ENCODE results near the gene CCDC85B. TPM values are rescaled to one million over a fixed set of nuclear protein-coding genes. Genes with fewer than 3 reads are reported as not detected.

Gene CCDC85B
- total and polyA plus RNA-seq, 2 of the 8 experiments (the other 6 are each of a cell fraction or from before 2014, with no cell fraction given): 19.8 to 30.8 TPM

DNA sequence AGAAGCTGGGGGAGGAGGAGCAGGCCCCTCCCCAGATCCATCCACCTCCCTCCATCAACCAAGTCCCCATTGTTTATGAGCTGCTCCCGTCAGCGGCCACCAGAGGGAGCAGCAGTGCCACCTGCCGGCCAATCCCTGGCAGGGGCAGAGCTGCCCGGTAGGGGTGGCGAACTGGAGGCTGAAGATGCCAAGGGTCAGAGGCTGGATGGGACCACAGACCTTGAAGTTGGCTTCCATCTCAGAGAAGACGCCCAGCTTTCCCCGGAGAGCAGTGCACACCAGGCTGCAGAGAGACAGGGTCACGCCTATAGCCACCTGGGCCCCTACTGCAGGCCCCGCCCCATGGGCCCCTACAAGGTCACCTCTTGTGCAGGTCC, 5.8 kb upstream of the CCDC85B start:
- H3K9me3 ChIP-seq (ENCODE audit: insufficient read depth in 2 of 2, low read depth in 1 of 2, low read length in 1 of 2): no peaks in the 10 kb centered on the region
- no peak overlapping the region for H4K5ac ChIP-seq (ENCODE audit: insufficient read length, low read depth, low read length)
- peaks cover 12% of the 10 kb centered on the region for H3K23me2 ChIP-seq (ENCODE audit: low read depth, low read length)
- H2BK120ac ChIP-seq (replicated peaks; ENCODE audit: low read depth, low read length): no peak overlapping the region
- no peak overlapping the region for H2BK5ac ChIP-seq (ENCODE audit: low read depth, low read length)
- no peak overlapping the region for H2BK15ac ChIP-seq (ENCODE audit: low read length)
- H3K79me1 ChIP-seq (ENCODE audit: low read depth, low read length): no peaks in the 10 kb centered on the region
- no peak overlapping the region for H2BK12ac ChIP-seq (ENCODE audit: low read depth, low read length)
- peaks cover 8 to 22% (median 18%) of the 10 kb centered on the region in 4 experiments; a peak in 7 of 8 replicates for H3K36me3 ChIP-seq (ENCODE audit: control insufficient read depth in 2 of 4, insufficient read depth in 4 of 4, low read length in 3 of 4)
- no peak overlapping the region for H2AFZ ChIP-seq (ENCODE audit: low read length)
- H3K4me3 ChIP-seq (ENCODE audit: extremely low read depth in 1 of 4, insufficient read depth in 2 of 4, low read depth in 3 of 4, low read length in 4 of 4): no peak overlapping the region
- H4K20me1 ChIP-seq (replicated peaks in 1 of 2; ENCODE audit: control insufficient read depth in 1 of 2, insufficient read depth in 2 of 2, low read length in 2 of 2): peaks cover 6 to 7% of the 10 kb centered on the region in 2 experiments
- H2BK20ac ChIP-seq (ENCODE audit: low read length): no peak overlapping the region
- WGBS, 2 experiments (ENCODE audit: extremely low coverage in 1 of 2, insufficient coverage in 1 of 2, insufficient read length in 1 of 2, insufficient replicate concordance in 2 of 2, low coverage in 1 of 2, low lambda C conversion rate in 2 of 2, missing lambda C conversion rate in 1 of 2): 37% methylated on average over 9 of the region's 9 CpGs; no CpG with 5 or more reads in 1 of the 2 experiments
- H4K91ac ChIP-seq (replicated peaks; ENCODE audit: insufficient read length, low read length): no peak overlapping the region
- no peak overlapping the region for H4K8ac ChIP-seq (ENCODE audit: extremely low read depth, insufficient read depth, low read length)
- H3K14ac ChIP-seq (ENCODE audit: insufficient read length): no peak overlapping the region
- peaks cover 0 to 4% of the 10 kb centered on the region in 2 experiments; a peak in 1 of 4 replicates for H3K79me2 ChIP-seq (ENCODE audit: control insufficient read depth in 1 of 2, insufficient read depth in 2 of 2, low read length in 2 of 2)
- no peak overlapping the region for H3K56ac ChIP-seq (replicated peaks; ENCODE audit: insufficient read length, low read depth, low read length)
- H3K4me1 ChIP-seq (replicated peaks in 1 of 4; ENCODE audit: control insufficient read depth in 3 of 4, insufficient read depth in 4 of 4, low read length in 3 of 4): peaks cover 0 to 12% (median 7%) of the 10 kb centered on the region in 4 experiments; a peak in 5 of 7 replicates
- no peak overlapping the region for H3K9ac ChIP-seq (replicated peaks in 1 of 4; ENCODE audit: extremely low read depth in 1 of 4, low read depth in 3 of 4, low read length in 3 of 4)
- H2AK5ac ChIP-seq (ENCODE audit: low read depth, low read length): no peak overlapping the region
- DNase-seq (ENCODE audit: low read depth in 1 of 2, low spot score in 2 of 2): peak in 1 of 2 experiments; percentile 90
- CTCF ChIA-PET (ENCODE audit: partially characterized antibody): interaction anchor here (0.6 to 19.6 kb wide), 63 partner anchors 7 to 1557 kb away, joined by 3 to 283 read pairs (median 4); partner anchors contain the start of genes BANF1, CATSPER1, CCDC85B and CFL1
- H3K27ac ChIP-seq (ENCODE audit: low read depth, low read length): no peak overlapping the region
- FAIRE-seq: peak; percentile 58
- H3K4me2 ChIP-seq (ENCODE audit: insufficient read depth in 1 of 2, low read depth in 2 of 2, low read length in 2 of 2): no peak overlapping the region
- H3K27me3 ChIP-seq (replicated peaks in 1 of 4; ENCODE audit: control insufficient read depth in 3 of 4, extremely low read depth in 1 of 4, insufficient read depth in 3 of 4, low read length in 3 of 4): peaks cover 0 to 4% (median 3%) of the 10 kb centered on the region in 4 experiments; a peak in 6 of 7 replicates
- H3K23ac ChIP-seq (ENCODE audit: insufficient read length): no peak overlapping the region
- H3K18ac ChIP-seq (ENCODE audit: extremely low read depth, low read length): no peak overlapping the region
- no peak overlapping the region for H3K4ac ChIP-seq (replicated peaks; ENCODE audit: insufficient read length, low read depth, low read length)
- POLR2A ChIA-PET (ENCODE audit: partially characterized antibody): interaction anchor here (0.6 to 39.7 kb wide), 3 partner anchors 25 to 167 kb away, joined by 3 to 1071 read pairs (median 4); partner anchors contain the start of genes CFL1, EFEMP2 and MUS81
- TF ChIP-seq CREB1 (IDR thresholded peaks at IDR 0.05) (peak; percentile 69), MAX (IDR thresholded peaks at IDR 0.05) (no peak), RXRA (IDR thresholded peaks at IDR 0.05; ENCODE audit: insufficient read depth, low read depth, low read length) (no peak), PHF8 (conservative IDR thresholded peaks at IDR 0.05; ENCODE audit: low read depth, low read length) (no peak), NRF1 (IDR thresholded peaks at IDR 0.05; ENCODE audit: low read depth, low read length) (no peak), ASH2L (IDR thresholded peaks at IDR 0.05; ENCODE audit: low read length) (no peak), JUND (IDR thresholded peaks at IDR 0.05; ENCODE audit: low read length) (no peak), CBX8 (IDR thresholded peaks at IDR 0.05; ENCODE audit: borderline replicate concordance, low read depth, low read length) (no peak), TCF12 (IDR thresholded peaks at IDR 0.05; ENCODE audit: low read depth, low read length) (no peak), CBX5 (IDR thresholded peaks at IDR 0.05; ENCODE audit: low read depth, low read length) (no peak), SIX5 (IDR thresholded peaks at IDR 0.05; ENCODE audit: low read depth, low read length) (no peak)
- TF ChIP-seq, protein P1, sequence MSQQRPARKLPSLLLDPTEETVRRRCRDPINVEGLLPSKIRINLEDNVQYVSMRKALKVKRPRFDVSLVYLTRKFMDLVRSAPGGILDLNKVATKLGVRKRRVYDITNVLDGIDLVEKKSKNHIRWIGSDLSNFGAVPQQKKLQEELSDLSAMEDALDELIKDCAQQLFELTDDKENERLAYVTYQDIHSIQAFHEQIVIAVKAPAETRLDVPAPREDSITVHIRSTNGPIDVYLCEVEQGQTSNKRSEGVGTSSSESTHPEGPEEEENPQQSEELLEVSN (IDR thresholded peaks at IDR 0.05): no peak
- TF ChIP-seq, protein P2, sequence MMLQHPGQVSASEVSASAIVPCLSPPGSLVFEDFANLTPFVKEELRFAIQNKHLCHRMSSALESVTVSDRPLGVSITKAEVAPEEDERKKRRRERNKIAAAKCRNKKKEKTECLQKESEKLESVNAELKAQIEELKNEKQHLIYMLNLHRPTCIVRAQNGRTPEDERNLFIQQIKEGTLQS (IDR thresholded peaks at IDR 0.05; ENCODE audit: insufficient read depth, low read depth, low read length): peak; percentile 83; the same call in 1 of the 2 replicates

Data from H1 (cell line).